Chondrocyte (in vitro differentiated cells): Measurements from ENCODE around the gene CRACDL. TPM values are rescaled to one million over a fixed set of nuclear protein-coding genes. Genes with fewer than 3 reads are reported as not detected.

Experiments used
- DNase-seq: peaks from one replicate; pipeline ENCODE4 v3.0.0; 2021; ENCODE audit warnings: mixed read lengths, low spot score
- H3K27ac Mint-ChIP-seq: one replicate; pipeline ENCODE4 v1.8.0; 2021; ENCODE audit warnings: mild to moderate bottlenecking, moderate library complexity, mixed read lengths; ENCODE audit not compliant: unreplicated experiment
- H3K27me3 Mint-ChIP-seq: 2 replicates; pipeline ENCODE4 v1.8.0; 2021; ENCODE audit warnings: low read depth, mixed read lengths
- H3K36me3 Mint-ChIP-seq: 2 replicates; pipeline ENCODE4 v1.8.0; 2021; ENCODE audit warnings: low read depth, mixed read lengths
- H3K4me1 Mint-ChIP-seq: 2 replicates; pipeline ENCODE4 v1.8.0; 2021; ENCODE audit warnings: low read depth, mild to moderate bottlenecking, mixed read lengths
- H3K4me3 Mint-ChIP-seq: one replicate; pipeline ENCODE4 v1.8.0; 2021; ENCODE audit warnings: mild to moderate bottlenecking, moderate library complexity, mixed read lengths; ENCODE audit not compliant: unreplicated experiment
- H3K9me3 Mint-ChIP-seq: 2 replicates; pipeline ENCODE4 v1.8.0; 2021; ENCODE audit warnings: low read depth, mixed read lengths
- CTCF ChIP-seq: fragments of 200-600 bp; sonication (generic); IDR thresholded peaks from 2 replicates; pipeline ENCODE4 v1.5.0; 2021; ENCODE audit warnings: antibody characterized with exemption, mild to moderate bottlenecking, moderate library complexity
- total RNA-seq: library from RNA; stranded (reverse); gene quantifications from 3 replicates; pipeline ENCODE4 v1.2.1, GENCODE V29; 2021

CRACDL gene
- total RNA-seq, 1 donor from 2014 or later = 17.0 TPM

GRCh38 chr2:98861601-98862000 lies 74.4 kb downstream of the CRACDL start:
- H3K27ac Mint-ChIP-seq = no peak overlapping the region
- H3K9me3 Mint-ChIP-seq = peaks cover 51% of the 10 kb centered on the region
- peaks cover 26% of the 10 kb centered on the region for H3K36me3 Mint-ChIP-seq
- no peak overlapping the region for H3K4me3 Mint-ChIP-seq
- H3K4me1 Mint-ChIP-seq = peaks cover 26% of the 10 kb centered on the region
- H3K27me3 Mint-ChIP-seq = no peaks in the 10 kb centered on the region
- DNase-seq = no peak
- TF ChIP-seq CTCF = no peak

GRCh38 chr2:98859323-98859722 lies 76.7 kb downstream of the CRACDL start:
- no peaks in the 10 kb centered on the region for H3K27me3 Mint-ChIP-seq
- DNase-seq = no peak
- no peak for TF ChIP-seq CTCF
- no peak overlapping the region for H3K4me3 Mint-ChIP-seq
- H3K36me3 Mint-ChIP-seq = peaks cover 29% of the 10 kb centered on the region
- peaks cover 7% of the 10 kb centered on the region for H3K4me1 Mint-ChIP-seq
- H3K9me3 Mint-ChIP-seq = peaks cover 60% of the 10 kb centered on the region
- no peak overlapping the region for H3K27ac Mint-ChIP-seq

GRCh38 chr2:98857001-98857400 lies 79.0 kb downstream of the CRACDL start:
- peaks cover 4% of the 10 kb centered on the region for H3K27me3 Mint-ChIP-seq
- no peak for TF ChIP-seq CTCF
- DNase-seq = no peak
- H3K36me3 Mint-ChIP-seq = peaks cover 26% of the 10 kb centered on the region
- H3K27ac Mint-ChIP-seq = no peak overlapping the region
- H3K4me3 Mint-ChIP-seq = no peak overlapping the region
- peaks cover 46% of the 10 kb centered on the region for H3K9me3 Mint-ChIP-seq
- peaks cover 7% of the 10 kb centered on the region for H3K4me1 Mint-ChIP-seq

- Mint-ChIP-seq H3K36me3 (peaks cover 21% of the 10 kb centered on the region), H3K9me3 (peaks cover 33% of the 10 kb centered on the region), H3K4me1 (peaks cover 3% of the 10 kb centered on the region), H3K4me3 (no peak overlapping the region), H3K27me3 (peaks cover 7% of the 10 kb centered on the region), H3K27ac (no peak overlapping the region)
- DNase-seq = no peak
- TF ChIP-seq CTCF = no peak
Observed at GRCh38 chr2:98854682-98855081, 81.3 kb downstream of the CRACDL start.

- H3K27ac Mint-ChIP-seq = no peak overlapping the region
- H3K9me3 Mint-ChIP-seq = peaks cover 20% of the 10 kb centered on the region
- H3K4me3 Mint-ChIP-seq = no peak overlapping the region
- H3K27me3 Mint-ChIP-seq = peaks cover 7% of the 10 kb centered on the region
- no peak for DNase-seq
- TF ChIP-seq CTCF = no peak
- H3K4me1 Mint-ChIP-seq = peaks cover 3% of the 10 kb centered on the region
- H3K36me3 Mint-ChIP-seq = peaks cover 15% of the 10 kb centered on the region
Observed at GRCh38 chr2:98852932-98853331, 83.1 kb downstream of the CRACDL start.
